ENCODE measurements around the gene PCSK6. TPM values are rescaled to one million over a fixed set of nuclear protein-coding genes. Genes with fewer than 3 reads are reported as not detected.

PCSK6 gene
- total and polyA plus RNA-seq, 7 experiments from 2014 or later: 0.12 to 3.0 (median 0.70) TPM; not detected in 1

DNA sequence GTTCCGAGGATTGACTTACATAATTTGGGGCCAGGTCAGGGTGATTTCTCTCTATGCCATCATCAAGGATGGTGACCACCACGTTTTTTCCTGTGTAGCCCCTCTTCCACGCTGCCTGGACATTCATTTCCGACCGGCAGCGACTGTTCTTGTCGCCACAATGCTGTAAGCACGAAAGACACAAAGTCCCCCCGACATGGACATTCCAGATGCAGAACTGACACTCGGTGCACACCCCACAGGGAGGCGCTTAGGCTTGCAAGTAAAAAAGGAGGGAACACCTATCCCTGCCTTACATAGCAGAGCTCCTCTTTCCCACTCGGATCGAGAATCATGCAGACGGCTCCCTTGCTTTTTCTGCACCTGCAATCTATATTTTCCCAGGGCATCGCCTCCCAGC lies 58.2 kb downstream of the PCSK6 start:
- Mint-ChIP-seq H3K9me3 (no peaks in the 10 kb centered on the region), H3K4me3 (no peak overlapping the region), H3K27me3 (peaks cover 0 to 35% (median 3%) of the 10 kb centered on the region in 5 donors), H3K4me1 (no peaks in the 10 kb centered on the region), H3K27ac (no peak overlapping the region), H3K36me3 (no peaks in the 10 kb centered on the region)
- Histone ChIP-seq H3K9me3 (ENCODE audit: control insufficient read depth in 2 of 3, low read length in 3 of 3) (no peaks in the 10 kb centered on the region), H3K4me3 (ENCODE audit: low read length) (no peak overlapping the region), H3K27ac (ENCODE audit: low read depth, low read length) (no peak overlapping the region), H3K36me3 (ENCODE audit: control insufficient read depth in 2 of 3, insufficient read depth in 3 of 3, low read length in 3 of 3) (no peaks in the 10 kb centered on the region), H3K27me3 (ENCODE audit: control insufficient read depth in 2 of 2, insufficient read depth in 2 of 2, low read length in 2 of 2) (no peaks in the 10 kb centered on the region), H3K4me1 (ENCODE audit: control insufficient read depth in 2 of 2, insufficient read depth in 2 of 2, low read length in 2 of 2) (no peaks in the 10 kb centered on the region)
- intact Hi-C loops (cut with micrococcal nuclease): no loop called here
- ChIA-PET POLR2A (no interaction called here), CTCF (no interaction called here)
- no peak for ATAC-seq
- peak in 1 of 9 donors; percentile 12 for DNase-seq

DNA sequence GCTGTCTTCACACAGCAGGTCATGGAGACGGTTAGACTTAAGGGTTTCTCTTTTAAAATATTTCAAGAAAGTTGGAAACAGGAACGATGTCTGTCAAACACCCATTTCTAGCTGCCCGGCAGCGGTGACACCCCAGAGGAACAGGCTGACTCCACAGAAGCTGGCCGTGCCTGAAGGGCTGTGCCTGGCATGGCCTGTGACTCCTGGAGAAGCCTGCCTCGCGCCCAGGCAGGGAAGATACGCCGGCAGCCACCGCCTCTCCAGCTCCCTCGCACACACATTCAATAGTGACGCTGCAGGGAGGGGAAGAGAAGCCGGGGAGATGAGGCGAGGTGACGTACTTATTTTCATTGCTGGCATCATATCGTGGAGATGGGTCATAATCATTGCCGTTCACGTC lies 59.9 kb downstream of the PCSK6 start:
- Histone ChIP-seq H3K27ac (ENCODE audit: low read depth, low read length) (no peak overlapping the region), H3K9me3 (ENCODE audit: control insufficient read depth in 2 of 3, low read length in 3 of 3) (no peaks in the 10 kb centered on the region), H3K4me1 (ENCODE audit: control insufficient read depth in 2 of 2, insufficient read depth in 2 of 2, low read length in 2 of 2) (no peaks in the 10 kb centered on the region), H3K27me3 (ENCODE audit: control insufficient read depth in 2 of 2, insufficient read depth in 2 of 2, low read length in 2 of 2) (no peaks in the 10 kb centered on the region), H3K36me3 (ENCODE audit: control insufficient read depth in 2 of 3, insufficient read depth in 3 of 3, low read length in 3 of 3) (no peaks in the 10 kb centered on the region), H3K4me3 (ENCODE audit: low read length) (no peak overlapping the region)
- H3K4me3 Mint-ChIP-seq: no peak overlapping the region
- H3K4me1 Mint-ChIP-seq: no peaks in the 10 kb centered on the region
- H3K36me3 Mint-ChIP-seq: no peaks in the 10 kb centered on the region
- peaks cover 0 to 30% (median 3%) of the 10 kb centered on the region in 5 donors for H3K27me3 Mint-ChIP-seq
- DNase-seq (peak in 1 of 9 donors; percentile 6), ATAC-seq (no peak)
- ChIA-PET POLR2A (no interaction called here), CTCF (no interaction called here)
- intact Hi-C loops (cut with micrococcal nuclease): no loop called here
- no peak overlapping the region for H3K27ac Mint-ChIP-seq
- no peaks in the 10 kb centered on the region for H3K9me3 Mint-ChIP-seq

DNA sequence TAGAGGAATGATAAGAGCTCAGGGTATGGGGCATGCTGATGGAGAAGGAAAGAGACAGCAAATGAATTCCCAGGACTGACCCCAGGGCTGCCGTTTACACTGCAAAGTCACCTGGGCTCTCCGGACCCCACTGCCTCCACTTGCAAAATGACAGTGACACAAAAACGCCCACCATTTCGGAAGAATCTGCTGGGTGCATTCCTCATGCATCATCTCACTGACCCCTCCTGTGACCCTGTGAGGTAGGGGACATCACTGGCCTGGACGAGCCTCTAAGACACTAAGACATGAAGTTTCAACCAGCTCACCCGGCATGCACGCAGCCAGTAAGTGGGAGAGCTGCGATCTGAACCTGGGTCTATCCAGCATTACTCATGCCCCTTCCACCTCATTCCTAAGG lies 60.3 kb downstream of the PCSK6 start:
- Mint-ChIP-seq H3K27ac (no peak overlapping the region), H3K36me3 (no peaks in the 10 kb centered on the region), H3K27me3 (peaks cover 0 to 25% (median 5%) of the 10 kb centered on the region in 5 donors), H3K9me3 (no peaks in the 10 kb centered on the region), H3K4me3 (no peak overlapping the region), H3K4me1 (no peaks in the 10 kb centered on the region)
- H3K36me3 ChIP-seq (ENCODE audit: control insufficient read depth in 2 of 3, insufficient read depth in 3 of 3, low read length in 3 of 3): no peaks in the 10 kb centered on the region
- no peaks in the 10 kb centered on the region for H3K27me3 ChIP-seq (ENCODE audit: control insufficient read depth in 2 of 2, insufficient read depth in 2 of 2, low read length in 2 of 2)
- no peak for ATAC-seq
- H3K27ac ChIP-seq (ENCODE audit: low read depth, low read length): no peak overlapping the region
- no peaks in the 10 kb centered on the region for H3K9me3 ChIP-seq (ENCODE audit: control insufficient read depth in 2 of 3, low read length in 3 of 3)
- H3K4me1 ChIP-seq (ENCODE audit: control insufficient read depth in 2 of 2, insufficient read depth in 2 of 2, low read length in 2 of 2): no peaks in the 10 kb centered on the region
- no peak overlapping the region for H3K4me3 ChIP-seq (ENCODE audit: low read length)
- ChIA-PET POLR2A (no interaction called here), CTCF (no interaction called here)
- DNase-seq: peak in 1 of 9 donors; percentile 2
- intact Hi-C loops (cut with micrococcal nuclease): no loop called here

DNA sequence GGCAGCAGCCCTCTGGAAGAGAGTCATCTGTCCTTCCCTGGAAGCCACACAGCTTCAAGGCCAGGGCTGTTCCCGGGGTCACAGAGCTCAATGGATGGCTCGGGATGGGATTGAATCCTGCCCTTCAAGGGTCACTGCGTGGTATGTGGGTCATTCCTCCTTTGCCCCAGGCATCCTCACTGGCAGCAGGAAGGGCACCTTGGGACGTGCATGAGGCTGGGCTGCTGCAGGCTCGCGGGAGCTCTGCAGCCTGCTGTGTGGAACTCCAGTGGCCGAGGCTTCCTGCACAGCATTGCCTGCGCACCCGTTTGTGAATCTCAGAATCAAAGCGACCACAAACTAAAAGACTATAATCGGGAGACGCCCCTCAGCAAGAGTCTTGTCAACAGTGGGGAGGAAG lies 60.7 kb downstream of the PCSK6 start:
- intact Hi-C loops (cut with micrococcal nuclease): no loop called here
- Histone ChIP-seq H3K9me3 (ENCODE audit: control insufficient read depth in 2 of 3, low read length in 3 of 3) (no peaks in the 10 kb centered on the region), H3K27ac (ENCODE audit: low read depth, low read length) (no peak overlapping the region), H3K4me3 (ENCODE audit: low read length) (no peak overlapping the region), H3K4me1 (ENCODE audit: control insufficient read depth in 2 of 2, insufficient read depth in 2 of 2, low read length in 2 of 2) (no peaks in the 10 kb centered on the region), H3K27me3 (ENCODE audit: control insufficient read depth in 2 of 2, insufficient read depth in 2 of 2, low read length in 2 of 2) (no peaks in the 10 kb centered on the region), H3K36me3 (ENCODE audit: control insufficient read depth in 2 of 3, insufficient read depth in 3 of 3, low read length in 3 of 3) (no peaks in the 10 kb centered on the region)
- ChIA-PET POLR2A (no interaction called here), CTCF (no interaction called here)
- Mint-ChIP-seq H3K9me3 (no peaks in the 10 kb centered on the region), H3K4me1 (no peaks in the 10 kb centered on the region), H3K36me3 (no peaks in the 10 kb centered on the region), H3K27ac (no peak overlapping the region), H3K4me3 (no peak overlapping the region), H3K27me3 (peaks cover 2 to 24% (median 5%) of the 10 kb centered on the region in 5 donors)
- DNase-seq (peak in 1 of 9 donors; percentile 6), ATAC-seq (no peak)

DNA sequence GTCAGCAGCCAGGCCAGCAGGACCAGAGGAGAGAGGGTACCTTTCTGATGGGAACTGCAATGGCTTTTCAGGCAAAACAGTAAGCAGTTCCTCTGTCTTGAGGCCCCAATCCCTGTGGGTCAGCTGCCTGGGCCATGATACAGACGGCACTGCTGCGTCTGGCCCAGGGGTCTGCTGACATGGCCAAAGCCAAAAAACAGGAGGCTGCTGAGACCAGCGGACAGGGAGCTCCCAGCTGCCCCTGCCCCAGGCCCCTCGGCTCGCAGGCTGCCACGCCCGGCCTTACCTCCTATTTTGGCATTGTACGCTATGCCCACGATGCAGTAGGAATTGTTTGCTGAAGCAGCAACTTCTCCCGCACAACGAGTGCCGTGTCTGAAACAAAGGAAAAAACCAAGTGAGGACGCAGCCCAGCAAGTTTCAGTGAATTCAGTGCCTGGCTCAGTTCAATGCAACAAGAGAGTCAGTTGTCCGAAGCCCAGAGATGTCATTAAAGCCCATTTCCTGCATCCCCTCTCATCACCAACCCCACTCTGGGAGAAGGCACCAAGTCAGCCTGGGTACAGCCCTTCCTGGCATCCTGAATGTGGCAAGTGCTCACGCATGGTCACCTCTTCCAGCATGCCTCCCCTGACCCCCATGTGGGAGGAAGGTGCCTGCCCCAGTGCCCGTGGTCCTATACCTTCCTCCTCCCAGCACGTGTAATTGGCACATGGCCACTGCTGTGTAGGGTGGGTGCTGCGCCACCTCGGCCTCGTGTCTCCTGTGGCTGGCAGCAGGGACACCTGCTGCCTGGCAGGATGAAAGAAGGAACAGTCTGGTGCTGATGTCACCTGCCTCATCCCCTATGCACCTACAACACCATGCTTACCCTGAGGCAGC lies 61.7 kb downstream of the PCSK6 start:
- H3K4me3 Mint-ChIP-seq: no peak overlapping the region
- H3K27ac Mint-ChIP-seq: no peak overlapping the region
- Histone ChIP-seq H3K9me3 (ENCODE audit: control insufficient read depth in 2 of 3, low read length in 3 of 3) (no peaks in the 10 kb centered on the region), H3K4me3 (ENCODE audit: low read length) (no peak overlapping the region), H3K27me3 (ENCODE audit: control insufficient read depth in 2 of 2, insufficient read depth in 2 of 2, low read length in 2 of 2) (no peaks in the 10 kb centered on the region), H3K36me3 (ENCODE audit: control insufficient read depth in 2 of 3, insufficient read depth in 3 of 3, low read length in 3 of 3) (no peaks in the 10 kb centered on the region), H3K4me1 (ENCODE audit: control insufficient read depth in 2 of 2, insufficient read depth in 2 of 2, low read length in 2 of 2) (no peaks in the 10 kb centered on the region), H3K27ac (ENCODE audit: low read depth, low read length) (no peak overlapping the region)
- ATAC-seq (no peak), DNase-seq (peak in 1 of 9 donors; percentile 17)
- H3K4me1 Mint-ChIP-seq: no peaks in the 10 kb centered on the region
- POLR2A ChIA-PET: no interaction called here
- CTCF ChIA-PET: no interaction called here
- peaks cover 2 to 20% (median 8%) of the 10 kb centered on the region in 5 donors for H3K27me3 Mint-ChIP-seq
- H3K36me3 Mint-ChIP-seq: peaks cover 0 to 2% (median 2%) of the 10 kb centered on the region in 5 donors
- H3K9me3 Mint-ChIP-seq: peaks cover 0 to 4% (median 1%) of the 10 kb centered on the region in 11 donors
- intact Hi-C loops (cut with micrococcal nuclease): no loop called here

DNA sequence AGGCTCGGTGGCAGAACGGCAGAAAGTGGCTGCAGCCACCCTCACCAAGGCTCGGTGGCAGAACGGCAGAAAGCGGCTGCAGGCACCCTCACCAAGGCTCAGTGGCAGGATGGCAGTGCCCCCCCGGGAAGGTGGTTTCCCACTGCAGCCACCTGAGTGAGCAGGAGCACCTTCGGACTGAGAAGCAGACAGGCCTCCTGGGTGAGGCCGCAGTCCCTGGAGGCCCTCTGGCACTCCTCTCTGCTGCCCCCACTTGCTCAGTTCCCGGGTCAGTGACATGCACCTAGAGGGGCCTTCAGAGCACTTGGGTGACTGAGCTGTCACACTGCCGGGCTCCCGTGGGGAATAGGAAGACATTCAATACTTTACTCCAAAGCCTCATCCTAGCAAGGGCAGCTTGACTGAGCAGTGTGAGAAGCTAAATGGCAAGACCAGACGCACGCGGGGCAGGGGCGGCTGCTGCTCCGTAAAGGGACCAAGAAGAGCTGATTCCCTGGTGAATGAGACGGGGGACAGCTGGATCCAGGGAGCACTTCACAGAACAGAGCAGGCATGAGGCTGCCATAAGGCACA lies 62.7 kb downstream of the PCSK6 start:
- ATAC-seq (no peak), DNase-seq (peak in 1 of 9 donors; percentile 9)
- Mint-ChIP-seq H3K4me3 (no peak overlapping the region), H3K27me3 (peaks cover 4 to 18% (median 9%) of the 10 kb centered on the region in 5 donors), H3K27ac (no peak overlapping the region), H3K9me3 (peaks cover 0 to 13% (median 5%) of the 10 kb centered on the region in 11 donors), H3K36me3 (peaks cover 0 to 10% (median 3%) of the 10 kb centered on the region in 5 donors), H3K4me1 (no peaks in the 10 kb centered on the region)
- Histone ChIP-seq H3K4me1 (ENCODE audit: control insufficient read depth in 2 of 2, insufficient read depth in 2 of 2, low read length in 2 of 2) (no peaks in the 10 kb centered on the region), H3K9me3 (ENCODE audit: control insufficient read depth in 2 of 3, low read length in 3 of 3) (no peaks in the 10 kb centered on the region), H3K27me3 (ENCODE audit: control insufficient read depth in 2 of 2, insufficient read depth in 2 of 2, low read length in 2 of 2) (no peaks in the 10 kb centered on the region), H3K36me3 (ENCODE audit: control insufficient read depth in 2 of 3, insufficient read depth in 3 of 3, low read length in 3 of 3) (no peaks in the 10 kb centered on the region), H3K27ac (ENCODE audit: low read depth, low read length) (no peak overlapping the region), H3K4me3 (ENCODE audit: low read length) (no peak overlapping the region)
- intact Hi-C loops (cut with micrococcal nuclease): no loop called here
- ChIA-PET POLR2A (no interaction called here), CTCF (no interaction called here)

All from naive thymus-derived CD4-positive, alpha-beta T cell (primary cell).